SK-N-SH (cell line): ENCODE data around the gene HBA2. TPM values are rescaled to one million over a fixed set of nuclear protein-coding genes. Genes with fewer than 3 reads are reported as not detected.
"Not testable (repeated sequence)": the region's sequence is repeated elsewhere in the genome, so short reads cannot be mapped to it uniquely, and the experiment has no call there.

Experiments used
- CTCF ChIA-PET: fragments of 300-600, 350-600 bp; formaldehyde crosslinking; extraction: SDS; loops from one replicate; lab custom pipeline; 2021; lab: Yijun Ruan, JAX
- POLR2A ChIA-PET: fragments of 350-600 bp; sonication (Branson Sonifier 250); formaldehyde crosslinking; extraction: SDS; loops from one replicate; lab custom pipeline; 2020; ENCODE audit warnings: antibody characterized with exemption, inconsistent platforms; lab: Yijun Ruan, JAX
- DNase-seq: peaks from one replicate; pipeline ENCODE4 v3.0.0; 2012
- H2AFZ ChIP-seq: fragments of 200-600 bp; sonication (generic); 2 replicates; pipeline ENCODE4 v1.8.1; 2016; ENCODE audit warnings: antibody characterized with exemption, mild to moderate bottlenecking, low read depth
- H3F3A ChIP-seq: fragments of 200-600 bp; sonication (generic); replicated peaks from 2 replicates; pipeline ENCODE3; 2016; ENCODE audit warnings: antibody characterized with exemption, mild to moderate bottlenecking; ENCODE audit not compliant: insufficient read depth
- H3K27ac ChIP-seq, 2 experiments: fragments of 200-500 bp in 1 of 2; fragments of 200-600 bp in 1 of 2; sonication (Bioruptor generic) in 1 of 2; sonication (generic), shearing (Covaris generic) in 1 of 2; 2 replicates each; pipeline versions ENCODE4 v1.5.1 to v1.6.1; 2014 to 2016; ENCODE audit warnings: low read depth in 2 of 2, inconsistent platforms in 1 of 2, low read length in 1 of 2, mild to moderate bottlenecking in 1 of 2, mixed read lengths in 1 of 2
- H3K27me3 ChIP-seq: fragments of 200-600 bp; sonication (generic), shearing (Covaris generic); 2 replicates; pipeline ENCODE4 v1.6.1; 2016; ENCODE audit warnings: mixed run types; ENCODE audit not compliant: insufficient read depth
- H3K36me3 ChIP-seq, 2 experiments: fragments of 200-500 bp in 1 of 2; fragments of 200-600 bp in 1 of 2; sonication (Bioruptor generic) in 1 of 2; sonication (generic) in 1 of 2; replicated peaks in 1 of 2; 2 replicates each; pipeline versions ENCODE3 to v1.5.1; 2014 to 2016; ENCODE audit warnings: low read length in 1 of 2, mild to moderate bottlenecking in 1 of 2; ENCODE audit not compliant: insufficient read depth in 2 of 2, control insufficient read depth in 1 of 2
- H3K4me1 ChIP-seq, 2 experiments: fragments of 200-500 bp in 1 of 2; fragments of 200-600 bp in 1 of 2; sonication (Bioruptor generic) in 1 of 2; sonication (generic), shearing (Covaris generic) in 1 of 2; 2 replicates each; pipeline versions ENCODE4 v1.5.1 to v1.6.1; 2014 to 2016; ENCODE audit warnings: low read depth in 1 of 2, low read length in 1 of 2, mixed run types in 1 of 2; ENCODE audit not compliant: insufficient read depth in 2 of 2, control insufficient read depth in 1 of 2
- H3K4me2 ChIP-seq: fragments of 200-600 bp; sonication (generic), shearing (Covaris generic); 2 replicates; pipeline ENCODE4 v1.6.1; 2017; ENCODE audit warnings: mixed run types
- H3K4me3 ChIP-seq, 2 experiments: fragments of 200-500 bp in 1 of 2; fragments of 200-600 bp in 1 of 2; sonication (Bioruptor generic) in 1 of 2; sonication (generic), shearing (Covaris generic) in 1 of 2; 2 replicates each; pipeline versions ENCODE4 v1.5.1 to v1.8.1; 2014 to 2016; ENCODE audit warnings: low read depth in 2 of 2, inconsistent platforms in 1 of 2, low read length in 1 of 2, mild to moderate bottlenecking in 1 of 2, mixed read lengths in 1 of 2, moderate library complexity in 1 of 2
- H3K79me2 ChIP-seq: fragments of 200-600 bp; sonication (generic); 2 replicates; pipeline ENCODE4 v1.8.1; 2017; ENCODE audit warnings: mild to moderate bottlenecking; ENCODE audit not compliant: insufficient read depth
- H3K9ac ChIP-seq: fragments of 200-600 bp; sonication (generic); 2 replicates; pipeline ENCODE4 v1.6.1; 2017; ENCODE audit warnings: mixed run types
- H3K9me2 ChIP-seq: fragments of 200-600 bp; sonication (generic); 2 replicates; pipeline ENCODE4 v1.6.1; 2017; ENCODE audit warnings: mixed run types
- H3K9me3 ChIP-seq: fragments of 200-600 bp; sonication (generic); 2 replicates; pipeline ENCODE4 v1.6.1; 2017; ENCODE audit warnings: mixed run types, mild to moderate bottlenecking, moderate library complexity
- H4K20me1 ChIP-seq: fragments of 200-600 bp; sonication (generic); 2 replicates; pipeline ENCODE4 v1.6.1; 2017; ENCODE audit warnings: mild to moderate bottlenecking, mixed run types; ENCODE audit not compliant: insufficient read depth
- CHD2 ChIP-seq: fragments of 150-350 bp; IDR thresholded peaks from 2 replicates; pipeline ENCODE4 v1.6.1; 2018; ENCODE audit warnings: low read length; ENCODE audit not compliant: partially characterized antibody
- FOSL2 ChIP-seq: IDR thresholded peaks from 2 replicates; pipeline ENCODE4 v1.4.0; 2012; ENCODE audit warnings: low read depth, mild to moderate bottlenecking, moderate library complexity, borderline replicate concordance
- FOXJ3 ChIP-seq: sonication (generic); formaldehyde crosslinking; IDR thresholded peaks from 2 replicates; pipeline ENCODE4 v1.5.1; 2020; ENCODE audit warnings: mild to moderate bottlenecking, missing genetic modification reagents
- MAX ChIP-seq: IDR thresholded peaks from 2 replicates; pipeline ENCODE4 v1.4.0; 2012; ENCODE audit warnings: low read depth
- MEF2A ChIP-seq: IDR thresholded peaks from 2 replicates; pipeline ENCODE4 v1.4.0; 2012; ENCODE audit warnings: low read depth, borderline replicate concordance
- PBX3 ChIP-seq: IDR thresholded peaks from 2 replicates; pipeline ENCODE4; 2012
- RCOR1 ChIP-seq: fragments of 150-350 bp; IDR thresholded peaks from 2 replicates; pipeline ENCODE4 v1.6.1; 2017; ENCODE audit warnings: antibody characterized with exemption, low read length
- REST ChIP-seq: IDR thresholded peaks from 2 replicates; pipeline ENCODE4 v1.6.1; 2012; ENCODE audit warnings: mild to moderate bottlenecking, low read depth, low read length, moderate library complexity
- RXRA ChIP-seq: IDR thresholded peaks from 2 replicates; pipeline ENCODE4 v1.4.0; 2012; ENCODE audit warnings: low read depth, mild to moderate bottlenecking, borderline replicate concordance
- TAF1 ChIP-seq: IDR thresholded peaks from 2 replicates; pipeline ENCODE4 v1.6.1; 2012; ENCODE audit warnings: low read depth, mild to moderate bottlenecking, low read length, moderate library complexity, borderline replicate concordance
- TCF12 ChIP-seq: IDR thresholded peaks from 2 replicates; pipeline ENCODE4 v1.4.0; 2012
- USF1 ChIP-seq: IDR thresholded peaks from 2 replicates; pipeline ENCODE4 v1.4.0; 2012; ENCODE audit warnings: low read depth, borderline replicate concordance
- USF2 ChIP-seq: fragments of 150-350 bp; IDR thresholded peaks from 2 replicates; pipeline ENCODE4 v1.6.1; 2017; ENCODE audit warnings: antibody characterized with exemption, low read length, low read depth, borderline replicate concordance
- WGBS: methylation state at CpG from one replicate; pipeline ENCODE4 v1.1.6; 2017; ENCODE audit warnings: low lambda C conversion rate; 5-methylcytosine and 5-hydroxymethylcytosine counted together
- polyA plus RNA-seq, 3 experiments: library from polyadenylated mRNA; depleted of rRNA; stranded (reverse); fragments of >200 nt; gene quantifications; 2 replicates each; pipeline ENCODE4 v1.2.3, GENCODE V29; 2012
- TF ChIP-seq, protein P1 (sequence below): IDR thresholded peaks from 2 replicates; pipeline ENCODE4 v1.4.0; 2012; ENCODE audit warnings: low read depth, borderline replicate concordance

Gene HBA2
- polyA plus RNA-seq, 1 of the 3 experiments (the other 2 are of a cell fraction) = not detected

- H3K4me1 ChIP-seq, H3K36me3 ChIP-seq, H3F3A ChIP-seq, DNase-seq, H3K9ac ChIP-seq, H3K27ac ChIP-seq, H2AFZ ChIP-seq, H3K4me2 ChIP-seq, H3K9me3 ChIP-seq, H3K79me2 ChIP-seq, H3K4me3 ChIP-seq, H3K9me2 ChIP-seq: not testable (repeated sequence)
- POLR2A ChIA-PET = interaction anchor here (0.6 kb wide), 1 partner anchor 10 kb away, joined by 3 read pairs; no protein-coding TSS in a partner anchor
- peaks cover 13% of the 10 kb centered on the region for H4K20me1 ChIP-seq
- CTCF ChIA-PET = interaction anchor here (2.2 kb wide), 1 partner anchor 67 kb away, joined by 8 read pairs; no protein-coding TSS in a partner anchor
- 24% methylated on average over 6 of the region's 13 CpGs for WGBS
- H3K27me3 ChIP-seq = peaks cover 28% of the 10 kb centered on the region
- TF ChIP-seq REST = peak; percentile 75
These were observed 1.5 kb downstream of the HBA2 start for GRCh38 chr16:173928-174769.

- 23% methylated on average over 7 of the region's 8 CpGs for WGBS
- no peak overlapping the region for H3K27ac ChIP-seq
- DNase-seq = peak; percentile 38
- H3K4me1 ChIP-seq = peaks cover 0 to 2% of the 10 kb centered on the region in 2 experiments; a peak in 1 of 4 replicates
- POLR2A ChIA-PET = interaction anchor here (0.6 kb wide), 1 partner anchor 8 kb away, joined by 3 read pairs; no protein-coding TSS in a partner anchor
- H3F3A ChIP-seq = peaks cover 7% of the 10 kb centered on the region
- no peak overlapping the region for H3K4me3 ChIP-seq
- no peaks in the 10 kb centered on the region for H3K9me2 ChIP-seq
- CTCF ChIA-PET = interaction anchor here (0.8 to 2.2 kb wide), 3 partner anchors 58 to 78 kb away, joined by 3 to 8 read pairs (median 3); no protein-coding TSS in a partner anchor
- no peaks in the 10 kb centered on the region for H3K79me2 ChIP-seq
- H3K9ac ChIP-seq = no peak overlapping the region
- no peaks in the 10 kb centered on the region for H3K9me3 ChIP-seq
- H3K36me3 ChIP-seq = no peaks in the 10 kb centered on the region
- H4K20me1 ChIP-seq = peaks cover 13% of the 10 kb centered on the region
- H3K27me3 ChIP-seq = peaks cover 28% of the 10 kb centered on the region
- no peak overlapping the region for H2AFZ ChIP-seq
- H3K4me2 ChIP-seq = no peak overlapping the region
- TF ChIP-seq MAX (no peak), RCOR1 (no peak), CHD2 (no peak), TAF1 (no peak), PBX3 (no peak), USF2 (no peak), TCF12 (no peak), MEF2A (no peak), FOSL2 (no peak), RXRA (no peak), USF1 (no peak), FOXJ3 (CRISPR knock-in tag) (no peak)
- TF ChIP-seq, protein P1, sequence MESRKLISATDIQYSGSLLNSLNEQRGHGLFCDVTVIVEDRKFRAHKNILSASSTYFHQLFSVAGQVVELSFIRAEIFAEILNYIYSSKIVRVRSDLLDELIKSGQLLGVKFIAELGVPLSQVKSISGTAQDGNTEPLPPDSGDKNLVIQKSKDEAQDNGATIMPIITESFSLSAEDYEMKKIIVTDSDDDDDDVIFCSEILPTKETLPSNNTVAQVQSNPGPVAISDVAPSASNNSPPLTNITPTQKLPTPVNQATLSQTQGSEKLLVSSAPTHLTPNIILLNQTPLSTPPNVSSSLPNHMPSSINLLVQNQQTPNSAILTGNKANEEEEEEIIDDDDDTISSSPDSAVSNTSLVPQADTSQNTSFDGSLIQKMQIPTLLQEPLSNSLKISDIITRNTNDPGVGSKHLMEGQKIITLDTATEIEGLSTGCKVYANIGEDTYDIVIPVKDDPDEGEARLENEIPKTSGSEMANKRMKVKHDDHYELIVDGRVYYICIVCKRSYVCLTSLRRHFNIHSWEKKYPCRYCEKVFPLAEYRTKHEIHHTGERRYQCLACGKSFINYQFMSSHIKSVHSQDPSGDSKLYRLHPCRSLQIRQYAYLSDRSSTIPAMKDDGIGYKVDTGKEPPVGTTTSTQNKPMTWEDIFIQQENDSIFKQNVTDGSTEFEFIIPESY = no peak
These were observed 2.6 kb downstream of the HBA2 start for GRCh38 chr16:175011-175949.
